Renal cortex interstitium (tissue), 11 donors: Measurements from ENCODE around the gene KDM2A. TPM values are rescaled to one million over a fixed set of nuclear protein-coding genes. Genes with fewer than 3 reads are reported as not detected.
"Not testable (repeated sequence)": the region's sequence is repeated elsewhere in the genome, so short reads cannot be mapped to it uniquely, and the experiment has no call there.

Source experiments
- DNase-seq, 11 donors: peaks; one replicate each; pipeline ENCODE4 v3.0.0-alpha.2; 2013; ENCODE audit warnings: low read depth in 9 of 11, low spot score in 4 of 11; ENCODE audit errors: extremely low read depth in 1 of 11
- polyA plus RNA-seq, 3 donors: library from polyadenylated mRNA; unstranded; fragments of 120-200 nt; gene quantifications; one replicate each; pipeline ENCODE4 v1.2.1, GENCODE V29; 2013; ENCODE audit not compliant: insufficient read length in 3 of 3

The KDM2A gene
- polyA plus RNA-seq, 3 donors, result 75.7 to 86.2 (median 76.9) TPM

DNA sequence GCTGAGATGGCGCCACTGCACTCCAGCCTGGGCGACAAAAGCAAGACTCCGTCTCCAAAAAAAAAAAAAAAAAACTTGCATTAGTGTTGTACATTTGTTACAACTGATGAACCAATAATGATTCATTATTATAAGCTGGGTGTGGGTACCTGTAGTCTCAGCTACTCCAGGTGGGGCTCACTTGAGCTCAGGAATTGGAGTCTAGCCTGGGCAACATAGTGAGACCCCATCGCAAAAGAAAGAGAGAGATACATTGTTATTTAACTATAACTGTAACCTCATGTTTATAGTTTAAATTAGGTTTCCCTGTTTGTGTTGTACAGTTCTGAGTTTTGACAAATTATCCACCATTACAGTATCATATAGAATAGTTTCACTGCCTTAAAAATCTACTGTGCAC, 38.6 kb downstream of the KDM2A start:
- DNase-seq, result no peak

DNA sequence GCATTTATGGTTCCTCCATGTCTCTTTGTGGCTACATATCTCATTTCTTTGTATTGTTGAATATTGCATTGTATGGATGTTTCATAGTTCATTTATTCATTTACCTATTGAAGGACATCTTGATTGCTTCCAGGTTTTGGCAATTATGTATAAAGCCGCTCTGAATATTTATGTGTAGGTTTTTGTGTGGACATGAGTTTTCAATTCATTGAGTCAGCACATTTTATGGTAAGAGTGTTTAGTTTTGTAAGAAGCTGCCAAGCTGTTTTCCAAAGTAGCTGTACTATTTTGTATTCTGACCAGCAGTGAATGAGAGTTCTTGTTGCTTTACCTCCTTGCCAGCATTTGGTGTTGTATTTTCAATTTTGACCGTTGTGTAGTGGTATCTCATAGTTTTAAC, 39.2 kb downstream of the KDM2A start:
- DNase-seq, result no peak

DNA sequence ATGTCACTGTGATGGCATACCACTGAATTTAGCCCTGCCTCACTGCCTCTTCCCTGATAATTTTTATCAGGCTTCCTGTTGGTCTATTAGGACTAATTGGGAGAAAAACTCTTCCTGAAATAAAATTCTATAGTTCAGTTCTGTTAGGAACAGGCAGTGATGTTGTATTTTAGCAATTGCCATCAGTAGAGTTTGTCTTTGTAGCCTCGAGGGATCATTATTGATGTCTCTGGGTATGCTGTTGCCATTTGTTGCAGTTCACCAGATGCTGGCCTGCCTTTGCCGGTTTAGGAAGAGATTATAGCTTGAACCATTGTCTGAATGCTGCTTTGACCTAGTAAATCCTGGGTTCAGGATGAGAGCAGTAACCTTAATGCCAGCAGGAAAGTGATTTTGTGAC, 41.0 kb downstream of the KDM2A start:
- DNase-seq, result no peak

DNA sequence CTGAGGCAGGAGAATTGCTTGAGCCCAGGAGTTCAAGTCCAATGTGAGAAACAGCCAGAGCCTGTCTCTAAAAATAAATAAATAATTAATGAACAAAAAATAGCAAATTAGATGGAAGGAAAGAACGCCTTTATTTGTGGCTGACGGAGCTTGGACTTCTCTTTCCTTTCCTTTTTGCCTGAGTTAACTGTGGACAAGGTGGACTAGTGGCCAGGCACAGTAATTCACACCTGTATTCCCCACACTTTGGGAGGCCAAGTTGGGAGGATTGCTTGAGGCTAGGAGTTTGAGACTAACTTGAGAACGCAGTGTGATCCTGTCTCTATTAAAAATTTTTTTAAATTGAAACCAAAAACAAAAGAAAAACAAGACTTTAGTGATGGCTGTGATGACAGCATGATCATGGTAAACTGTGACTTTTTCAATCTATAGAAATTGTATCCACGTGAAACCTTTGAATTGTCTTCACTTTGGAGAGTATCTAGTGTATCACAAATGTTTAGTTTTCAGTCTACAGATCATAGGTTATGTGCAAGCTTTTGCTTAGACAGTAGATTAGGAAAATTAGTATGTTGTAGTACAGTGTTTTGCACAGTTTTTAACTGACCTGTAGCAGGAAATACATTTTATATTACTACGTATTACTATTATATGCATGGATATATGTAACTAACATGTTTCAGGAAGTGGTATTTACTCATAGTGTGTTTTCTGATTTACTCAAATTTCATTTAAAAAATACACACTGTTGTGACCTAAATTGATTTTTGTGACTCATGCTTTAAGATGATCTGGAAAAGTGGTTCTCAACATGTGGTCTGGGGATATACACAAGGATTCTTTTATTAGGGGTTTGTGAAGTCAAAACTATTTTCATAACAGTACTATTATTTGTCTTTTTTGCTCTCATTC, 42.1 kb downstream of the KDM2A start:
- DNase-seq, result no peak

DNA sequence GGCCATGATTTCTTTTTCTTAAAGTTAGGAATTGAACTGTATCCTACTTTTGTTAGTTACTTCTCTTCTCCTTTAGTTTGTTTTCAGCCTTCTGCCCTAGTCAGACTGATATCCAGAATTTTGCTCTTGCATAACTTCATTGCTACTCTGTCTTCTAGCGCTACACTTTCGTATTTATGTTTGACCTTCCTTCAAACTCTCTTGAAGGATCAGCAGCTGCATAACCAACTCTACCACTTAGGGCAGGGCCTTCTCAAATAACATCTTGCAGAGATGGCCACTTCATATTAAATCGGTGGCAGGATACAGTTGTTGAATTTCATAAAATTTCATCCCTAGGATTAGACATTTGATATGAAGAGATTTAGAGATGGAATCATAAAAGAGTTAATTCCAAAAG, 43.9 kb downstream of the KDM2A start:
- DNase-seq, result no peak

DNA sequence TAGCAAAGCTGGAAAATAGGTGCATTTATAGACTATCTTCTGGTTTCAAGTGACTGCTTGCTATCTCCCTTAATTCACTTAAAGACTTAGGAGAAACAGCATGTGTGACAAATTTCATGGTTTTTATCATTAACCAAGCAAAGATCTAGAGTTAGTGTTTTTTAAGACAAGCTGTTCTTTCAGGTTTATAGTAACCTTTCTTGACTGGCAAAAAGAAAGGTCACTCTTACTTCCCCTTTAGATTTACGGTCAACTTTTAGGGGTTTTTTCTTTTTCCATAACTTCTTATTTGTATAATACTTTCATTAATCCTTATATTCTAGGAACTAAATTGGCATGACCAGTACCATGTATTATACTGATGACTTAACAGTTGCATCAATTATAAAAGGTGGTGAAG, 46.6 kb downstream of the KDM2A start:
- DNase-seq, result no peak

DNA sequence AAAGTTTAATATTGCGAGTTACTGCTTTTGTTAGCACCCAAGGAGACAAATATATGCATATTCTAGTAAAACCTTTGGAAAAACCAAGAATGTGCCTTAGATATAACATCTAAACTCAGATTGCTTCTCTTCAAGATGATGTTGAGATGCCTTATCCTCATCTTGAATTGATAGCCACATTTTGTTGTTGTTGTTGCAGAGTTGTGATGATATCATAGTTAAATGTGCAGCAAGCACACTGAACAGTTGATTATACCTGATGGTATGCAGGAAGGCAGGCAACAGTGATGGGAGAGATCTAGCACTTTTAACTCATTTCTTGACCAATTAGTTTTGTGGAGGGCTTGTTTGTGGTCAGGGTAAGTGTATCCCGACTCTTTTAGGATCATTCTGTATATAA, 48.0 kb downstream of the KDM2A start:
- DNase-seq, result no peak

DNA sequence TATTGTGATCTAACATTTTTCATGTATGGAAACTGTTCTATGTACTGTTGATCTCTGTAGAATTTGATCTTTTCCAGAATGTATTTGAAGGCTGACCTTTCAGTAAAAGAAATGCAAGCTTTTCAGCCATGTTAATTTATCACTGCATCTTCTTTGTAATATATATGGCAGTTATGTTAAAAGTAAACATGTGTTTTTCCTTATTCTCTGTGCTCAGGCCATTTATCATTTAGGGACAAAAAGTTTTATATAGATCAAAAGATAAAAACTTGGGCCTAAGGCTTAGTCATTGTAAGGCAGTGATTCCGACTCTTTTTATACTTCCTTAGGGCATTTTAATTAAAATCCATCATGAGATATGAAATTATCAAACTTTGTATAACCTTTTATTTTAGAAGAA, 48.7 kb downstream of the KDM2A start:
- no peak for DNase-seq

DNA sequence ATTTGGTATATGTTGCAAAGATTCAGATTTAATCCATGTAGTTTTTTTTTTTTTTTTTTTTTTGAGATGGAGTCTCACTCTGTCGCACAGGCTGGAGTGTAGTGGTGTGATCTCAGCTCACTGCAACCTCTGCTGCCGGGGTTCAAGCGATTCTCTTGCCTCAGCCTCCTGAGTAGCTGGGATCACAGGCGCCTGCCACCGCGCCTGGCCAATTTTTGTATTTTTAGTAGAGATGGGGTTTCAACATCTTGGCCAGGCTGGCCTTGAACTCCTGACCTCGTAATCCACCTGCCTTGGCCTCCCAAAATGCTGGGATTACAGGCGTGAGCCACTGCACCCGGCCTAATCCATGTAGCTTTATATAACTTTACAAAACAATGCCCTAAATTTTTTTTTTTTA, 49.8 kb downstream of the KDM2A start:
- DNase-seq, result not testable (repeated sequence)

DNA sequence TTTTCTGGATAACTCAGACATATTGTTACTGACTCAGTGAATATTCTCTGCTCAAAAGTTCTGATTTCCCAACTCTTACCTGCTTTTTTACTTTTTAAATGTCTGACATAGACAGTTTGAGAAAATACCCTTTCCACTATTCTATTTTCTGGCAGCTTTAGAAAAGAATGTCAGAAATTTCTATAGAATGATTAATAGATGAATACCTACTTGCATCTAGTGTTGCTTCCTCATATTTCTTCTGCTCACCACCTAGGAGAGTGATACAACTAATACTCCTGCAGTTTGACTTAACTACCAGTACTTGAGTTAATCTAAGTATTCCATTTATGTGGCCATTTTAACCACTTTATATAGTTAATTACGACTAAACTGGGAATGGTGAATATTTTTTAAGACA, 55.2 kb downstream of the KDM2A start:
- DNase-seq, result no peak

DNA sequence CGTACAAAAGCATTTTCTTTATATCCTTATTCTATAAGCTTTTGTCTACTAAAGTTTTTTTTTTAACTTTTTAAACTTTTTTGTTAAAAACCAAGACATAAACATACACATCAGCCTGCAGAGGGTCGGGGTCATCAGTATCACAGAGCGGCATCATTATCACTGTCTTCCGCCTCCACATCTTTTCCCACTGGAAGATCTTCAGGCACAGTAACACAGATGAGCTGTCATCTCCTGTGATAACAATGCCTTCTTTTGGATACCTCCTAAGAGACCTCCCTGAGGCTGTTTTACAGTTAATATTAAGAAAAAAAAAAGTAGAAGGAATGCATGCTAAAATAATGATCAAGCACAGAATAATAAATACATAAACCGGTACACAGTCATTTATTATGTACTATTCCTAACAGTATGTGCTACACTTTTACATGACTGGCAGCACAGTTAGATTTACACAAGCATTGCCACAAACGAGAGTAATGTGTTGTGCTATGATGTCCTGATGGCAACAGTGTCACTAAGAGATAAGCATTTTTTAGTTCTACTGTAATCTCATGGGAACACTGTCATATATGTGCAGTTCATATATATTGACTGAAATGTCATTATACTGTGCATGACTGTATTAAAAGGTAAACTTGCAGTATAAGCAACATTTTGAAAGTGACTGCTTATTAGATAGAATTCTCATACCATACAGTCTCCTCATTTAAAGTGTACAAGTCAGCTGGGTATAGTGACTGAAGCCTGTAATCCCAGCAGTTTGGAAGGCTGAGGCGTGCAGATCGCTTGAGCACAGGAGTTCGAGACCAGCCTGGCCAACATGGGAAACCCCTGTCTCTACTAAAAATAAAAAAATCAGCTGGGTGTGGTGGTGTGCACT, 58.6 kb downstream of the KDM2A start:
- DNase-seq, result no peak

DNA sequence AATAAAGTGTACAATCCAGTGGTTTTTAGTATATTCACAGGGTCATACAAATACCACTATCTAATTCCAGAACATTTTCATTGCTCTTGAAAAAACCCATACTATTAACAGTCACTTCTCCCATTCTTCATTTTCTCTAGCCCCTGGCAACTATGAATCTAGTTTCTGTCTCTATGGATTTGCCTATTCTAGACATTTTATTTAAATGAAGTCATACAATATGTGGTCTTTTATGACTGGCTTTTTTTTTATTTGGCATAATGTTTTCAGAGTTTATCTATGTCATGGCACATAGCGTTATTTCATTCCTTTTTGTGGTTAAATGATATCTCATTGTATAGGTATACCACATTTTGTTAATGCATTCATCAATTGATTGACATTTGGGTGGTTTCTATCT, 59.4 kb downstream of the KDM2A start:
- DNase-seq, result no peak

DNA sequence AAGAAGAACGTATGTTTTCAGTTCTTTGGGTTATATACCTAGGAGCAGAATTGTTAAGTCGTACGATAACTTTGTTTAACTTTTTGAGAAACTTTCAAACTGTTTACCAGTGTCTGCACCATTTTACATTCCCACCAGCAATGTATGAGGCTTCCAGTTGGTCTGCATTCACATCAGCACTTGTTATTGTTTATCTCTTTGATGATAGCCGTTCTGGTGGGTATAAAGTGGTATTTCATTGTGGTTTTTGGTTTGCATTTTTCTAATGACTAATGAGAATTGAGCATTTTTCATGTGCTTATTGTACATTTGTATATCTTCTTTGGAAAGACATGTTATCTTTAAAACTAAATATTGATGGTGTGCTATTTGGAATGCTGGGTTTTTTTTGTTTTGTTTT, 59.8 kb downstream of the KDM2A start:
- no peak for DNase-seq

DNA sequence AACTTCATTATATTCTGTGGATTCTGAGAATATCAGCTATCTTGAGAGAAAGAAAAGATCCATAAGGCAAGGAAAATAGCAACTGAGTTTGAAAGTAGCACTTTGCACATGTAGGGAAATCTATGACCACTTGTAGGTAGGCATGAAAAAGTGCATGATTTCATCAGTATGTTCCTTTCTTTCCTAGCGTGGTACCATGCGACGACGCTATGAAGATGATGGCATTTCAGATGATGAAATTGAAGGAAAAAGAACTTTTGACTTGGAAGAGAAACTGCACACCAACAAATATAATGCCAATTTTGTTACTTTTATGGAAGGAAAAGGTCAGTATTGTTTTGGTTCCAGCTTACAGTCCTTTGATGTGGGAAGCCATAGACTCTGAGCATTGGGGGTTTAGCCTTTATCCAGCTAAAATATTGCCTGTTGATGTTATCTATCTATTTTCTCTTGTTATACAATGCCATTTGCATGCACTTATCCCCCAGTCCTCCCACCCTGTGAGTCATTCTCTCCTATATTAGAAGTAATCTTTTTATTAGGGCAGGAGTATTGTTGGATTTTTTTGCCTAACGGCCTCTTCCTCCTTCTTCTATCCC, 60.9 kb downstream of the KDM2A start:
- DNase-seq, result no peak

DNA sequence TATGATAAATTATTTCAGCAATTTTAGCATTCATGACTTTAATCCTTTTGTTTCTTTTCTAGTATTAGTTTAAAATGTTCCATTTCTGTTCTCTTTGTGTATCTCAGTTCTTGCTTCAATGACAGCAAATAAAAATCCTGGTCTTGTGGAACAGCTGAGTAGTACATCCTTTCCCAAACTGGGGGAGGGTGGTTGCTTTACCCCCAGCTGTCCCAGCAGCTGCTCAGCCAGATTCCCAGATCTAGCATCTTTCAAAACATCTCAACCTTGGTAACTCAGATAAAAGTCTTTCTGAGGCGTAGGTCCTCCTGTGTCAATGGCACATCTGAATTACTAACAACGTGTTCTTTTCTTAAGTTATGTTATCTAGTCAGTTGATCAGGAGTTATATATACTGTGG, 75.0 kb downstream of the KDM2A start:
- no peak for DNase-seq

DNA sequence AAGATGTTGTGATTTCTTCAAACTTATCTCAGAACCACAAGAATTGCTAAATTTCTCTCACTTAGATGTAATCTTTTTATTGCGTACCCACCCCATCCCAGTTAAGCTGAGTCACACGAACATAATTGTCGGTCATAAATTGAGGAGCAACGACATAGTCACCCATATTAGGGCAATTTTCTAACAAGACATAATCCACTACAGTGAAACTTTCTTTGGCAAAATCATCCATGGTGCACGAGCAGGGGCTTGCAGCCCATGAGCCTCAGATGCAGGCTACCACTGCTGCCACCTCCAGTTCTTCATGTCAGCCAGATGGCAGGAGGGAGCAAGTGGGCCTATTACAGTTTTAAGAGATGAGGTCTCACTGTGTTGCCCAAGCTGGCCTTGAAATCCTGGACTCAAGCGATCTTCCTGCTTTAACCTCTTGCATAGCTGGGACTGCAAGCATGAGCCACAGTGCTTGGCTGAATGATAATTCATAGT, 77.0 kb downstream of the KDM2A start:
- DNase-seq, result no peak

DNA sequence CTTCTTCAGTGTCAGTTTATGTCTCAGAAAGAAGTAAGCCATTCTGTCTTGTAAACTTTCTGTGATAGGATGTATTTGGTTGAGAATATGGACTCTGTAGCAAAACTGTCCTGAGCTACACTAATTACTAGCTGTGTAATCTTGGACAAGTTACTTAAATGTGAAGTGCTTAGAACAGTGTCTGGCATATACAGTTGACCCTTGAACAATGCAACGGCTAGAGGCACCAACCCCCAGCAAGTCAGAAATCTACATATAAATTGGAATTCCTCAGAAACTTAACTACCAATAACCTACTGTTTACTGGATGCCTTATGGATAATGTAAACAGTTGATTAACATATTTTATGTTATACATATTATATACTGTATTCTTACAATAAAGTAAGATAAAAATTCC, 78.5 kb downstream of the KDM2A start:
- DNase-seq, result no peak

DNA sequence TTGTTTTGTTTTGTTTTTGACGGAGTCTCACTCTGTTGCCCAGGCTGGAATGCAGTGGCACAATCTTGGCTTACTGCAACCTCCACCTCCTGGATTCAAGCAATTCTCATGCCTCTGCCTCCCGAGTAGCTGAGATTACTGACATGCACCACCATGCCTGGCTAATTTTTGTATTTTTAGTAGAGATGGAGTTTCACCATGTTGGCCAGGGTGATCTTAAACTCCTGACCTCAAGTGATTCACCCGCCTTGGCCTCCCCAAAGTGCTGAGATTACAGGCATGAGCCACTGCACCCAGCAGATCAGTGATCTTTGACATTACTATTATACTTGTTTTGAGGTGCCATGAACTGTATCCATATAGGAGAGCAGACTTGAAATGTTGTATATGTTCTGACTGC, 79.7 kb downstream of the KDM2A start:
- not testable (repeated sequence) for DNase-seq

DNA sequence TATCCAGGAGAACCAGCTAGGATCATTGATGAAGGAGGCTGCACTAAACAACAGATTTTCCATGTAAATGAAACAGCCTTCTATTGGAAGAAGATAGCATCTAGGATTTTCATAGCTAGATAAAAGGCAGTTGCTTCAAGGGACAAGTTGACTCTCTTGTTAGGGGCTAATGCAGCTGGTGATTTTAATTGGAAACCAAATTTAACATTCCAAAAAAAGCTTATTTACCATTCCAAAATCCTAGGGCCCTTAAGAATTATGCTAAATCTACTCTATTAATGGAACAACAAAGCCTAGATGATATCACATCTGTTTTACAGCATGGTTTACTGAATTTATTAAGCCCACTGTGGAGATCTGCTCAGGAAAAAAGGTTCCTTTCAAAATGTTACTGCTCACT, 80.7 kb downstream of the KDM2A start:
- DNase-seq, result no peak

DNA sequence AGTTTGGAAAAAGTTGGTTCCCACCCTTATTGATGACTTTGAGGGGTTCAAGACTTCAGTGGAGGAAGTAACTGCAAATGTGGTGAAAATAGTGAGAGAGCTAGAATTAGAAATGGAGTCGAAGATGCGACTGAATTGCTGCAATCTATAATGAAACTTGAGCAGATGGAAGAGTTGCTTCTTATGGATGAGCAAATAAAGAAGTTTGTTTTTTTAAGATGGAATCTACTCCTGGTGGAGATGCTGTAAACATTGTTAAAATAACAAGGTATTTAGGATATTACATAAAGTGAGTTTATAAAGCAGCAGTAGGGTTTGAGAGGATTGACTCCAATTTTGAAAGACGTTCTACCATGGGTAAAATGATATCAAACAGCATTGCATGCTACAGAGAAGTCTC, 83.0 kb downstream of the KDM2A start:
- no peak for DNase-seq
